Nephron progenitor cell (in vitro differentiated cells): Measurements from ENCODE around the gene SUPT4H1.

Experiments
- DNase-seq: peaks from one replicate; pipeline ENCODE4 v3.0.0; 2021
- H3K27ac Mint-ChIP-seq: 2 replicates; pipeline ENCODE4 v1.8.0; 2021; ENCODE audit warnings: mild to moderate bottlenecking, moderate library complexity, mixed read lengths
- H3K27me3 Mint-ChIP-seq: 2 replicates; pipeline ENCODE4 v1.8.0; 2021; ENCODE audit warnings: mild to moderate bottlenecking, low read depth, mixed read lengths; ENCODE audit not compliant: poor library complexity
- H3K36me3 Mint-ChIP-seq: 2 replicates; pipeline ENCODE4 v1.8.0; 2021; ENCODE audit warnings: low read depth, mixed read lengths
- H3K4me1 Mint-ChIP-seq: 2 replicates; pipeline ENCODE4 v1.8.0; 2021; ENCODE audit warnings: mixed read lengths
- H3K4me3 Mint-ChIP-seq: 2 replicates; pipeline ENCODE4 v1.8.0; 2021; ENCODE audit warnings: mild to moderate bottlenecking, moderate library complexity, mixed read lengths
- H3K9me3 Mint-ChIP-seq: 2 replicates; pipeline ENCODE4 v1.8.0; 2021; ENCODE audit warnings: mild to moderate bottlenecking, moderate library complexity, mixed read lengths
- TF ChIP-seq, protein P1 (sequence below): fragments of 200-600 bp; sonication (generic); IDR thresholded peaks from 2 replicates; pipeline ENCODE4 v1.5.0; 2021; ENCODE audit warnings: antibody characterized with exemption

The SUPT4H1 gene

GRCh38 chr17:58315750-58316149 lies 36.3 kb downstream of the SUPT4H1 start:
- peaks cover 24% of the 10 kb centered on the region for H3K4me1 Mint-ChIP-seq
- peaks cover 10% of the 10 kb centered on the region for H3K27me3 Mint-ChIP-seq
- DNase-seq: no peak

DNA sequence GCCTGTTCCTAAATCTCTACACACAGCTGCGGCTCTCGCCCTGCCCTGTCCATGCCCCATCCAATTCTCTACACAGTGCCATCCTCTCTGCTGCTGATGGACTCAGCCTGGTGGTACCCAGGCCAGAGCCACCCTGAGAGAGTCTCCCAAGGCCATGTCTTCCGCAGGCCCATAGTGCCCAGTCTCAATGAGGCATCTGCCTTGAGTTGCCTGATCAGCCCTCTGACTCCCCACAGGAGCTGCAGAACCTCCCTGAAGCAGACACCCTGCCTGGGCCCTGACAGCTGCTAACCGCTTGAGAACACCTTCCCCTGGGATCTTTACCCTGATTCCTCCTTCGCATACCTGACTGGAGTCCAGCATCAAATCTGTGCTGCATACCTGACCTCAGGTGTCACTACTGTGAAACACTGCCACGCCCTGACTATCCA lies 36.7 kb downstream of the SUPT4H1 start:
- no peak overlapping the region for H3K4me3 Mint-ChIP-seq
- no peak overlapping the region for H3K27ac Mint-ChIP-seq
- H3K4me1 Mint-ChIP-seq: peaks cover 24% of the 10 kb centered on the region
- DNase-seq: no peak
- H3K27me3 Mint-ChIP-seq: peaks cover 10% of the 10 kb centered on the region
- H3K9me3 Mint-ChIP-seq: no peaks in the 10 kb centered on the region
- H3K36me3 Mint-ChIP-seq: peaks cover 16% of the 10 kb centered on the region
- TF ChIP-seq, protein P1, sequence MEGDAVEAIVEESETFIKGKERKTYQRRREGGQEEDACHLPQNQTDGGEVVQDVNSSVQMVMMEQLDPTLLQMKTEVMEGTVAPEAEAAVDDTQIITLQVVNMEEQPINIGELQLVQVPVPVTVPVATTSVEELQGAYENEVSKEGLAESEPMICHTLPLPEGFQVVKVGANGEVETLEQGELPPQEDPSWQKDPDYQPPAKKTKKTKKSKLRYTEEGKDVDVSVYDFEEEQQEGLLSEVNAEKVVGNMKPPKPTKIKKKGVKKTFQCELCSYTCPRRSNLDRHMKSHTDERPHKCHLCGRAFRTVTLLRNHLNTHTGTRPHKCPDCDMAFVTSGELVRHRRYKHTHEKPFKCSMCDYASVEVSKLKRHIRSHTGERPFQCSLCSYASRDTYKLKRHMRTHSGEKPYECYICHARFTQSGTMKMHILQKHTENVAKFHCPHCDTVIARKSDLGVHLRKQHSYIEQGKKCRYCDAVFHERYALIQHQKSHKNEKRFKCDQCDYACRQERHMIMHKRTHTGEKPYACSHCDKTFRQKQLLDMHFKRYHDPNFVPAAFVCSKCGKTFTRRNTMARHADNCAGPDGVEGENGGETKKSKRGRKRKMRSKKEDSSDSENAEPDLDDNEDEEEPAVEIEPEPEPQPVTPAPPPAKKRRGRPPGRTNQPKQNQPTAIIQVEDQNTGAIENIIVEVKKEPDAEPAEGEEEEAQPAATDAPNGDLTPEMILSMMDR: no peak

More at GRCh38 chr17:58315750-58316149, 36.3 kb downstream of the SUPT4H1 start:
- H3K27ac Mint-ChIP-seq: no peak overlapping the region
- TF ChIP-seq, protein P1: no peak
- no peak overlapping the region for H3K4me3 Mint-ChIP-seq
- H3K36me3 Mint-ChIP-seq: peaks cover 16% of the 10 kb centered on the region
- H3K9me3 Mint-ChIP-seq: no peaks in the 10 kb centered on the region

- peaks cover 16% of the 10 kb centered on the region for H3K36me3 Mint-ChIP-seq
- DNase-seq: no peak
- peaks cover 24% of the 10 kb centered on the region for H3K4me1 Mint-ChIP-seq
- H3K27ac Mint-ChIP-seq: no peak overlapping the region
- H3K4me3 Mint-ChIP-seq: no peak overlapping the region
- H3K9me3 Mint-ChIP-seq: no peaks in the 10 kb centered on the region
- TF ChIP-seq, protein P1: no peak
- peaks cover 14% of the 10 kb centered on the region for H3K27me3 Mint-ChIP-seq
Measured at GRCh38 chr17:58314706-58315015, 37.3 kb downstream of the SUPT4H1 start.

GRCh38 chr17:58313815-58314705 lies 37.9 kb downstream of the SUPT4H1 start:
- no peak for DNase-seq
- TF ChIP-seq, protein P1: no peak
- peaks cover 16% of the 10 kb centered on the region for H3K36me3 Mint-ChIP-seq
- no peaks in the 10 kb centered on the region for H3K9me3 Mint-ChIP-seq
- H3K27me3 Mint-ChIP-seq: peaks cover 14% of the 10 kb centered on the region
- H3K27ac Mint-ChIP-seq: no peak overlapping the region
- H3K4me3 Mint-ChIP-seq: no peak overlapping the region
- H3K4me1 Mint-ChIP-seq: peaks cover 28% of the 10 kb centered on the region

DNA sequence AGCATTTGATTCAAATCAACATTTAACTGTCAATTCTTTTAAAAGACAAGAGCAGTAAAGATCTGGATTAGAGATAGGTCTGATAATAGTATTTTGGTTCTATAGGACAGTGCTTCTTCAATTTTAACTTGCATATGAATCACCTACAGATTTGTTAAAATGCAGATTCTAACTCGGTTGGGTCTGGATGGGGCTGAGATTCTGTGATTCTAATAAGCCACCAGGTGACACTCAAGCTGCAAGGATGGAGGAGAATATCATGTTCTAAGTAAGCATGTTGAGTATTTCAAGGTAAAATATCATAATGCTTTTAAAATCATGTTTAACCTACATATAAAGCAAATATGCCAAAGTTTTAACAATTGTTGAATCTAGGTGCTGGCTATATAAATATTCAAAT lies 39.2 kb downstream of the SUPT4H1 start:
- Mint-ChIP-seq H3K27me3 (peaks cover 14% of the 10 kb centered on the region), H3K9me3 (no peaks in the 10 kb centered on the region), H3K4me3 (no peak overlapping the region), H3K36me3 (peaks cover 16% of the 10 kb centered on the region), H3K27ac (peak overlapping the region; percentile 50), H3K4me1 (peaks cover 29% of the 10 kb centered on the region)
- TF ChIP-seq, protein P1: no peak
- no peak for DNase-seq
